ENCODE data around the gene ELMO1.
A peak's percentile ranks its signal among the peaks of the same experiment; 100 is the strongest.

ELMO1 gene

DNA sequence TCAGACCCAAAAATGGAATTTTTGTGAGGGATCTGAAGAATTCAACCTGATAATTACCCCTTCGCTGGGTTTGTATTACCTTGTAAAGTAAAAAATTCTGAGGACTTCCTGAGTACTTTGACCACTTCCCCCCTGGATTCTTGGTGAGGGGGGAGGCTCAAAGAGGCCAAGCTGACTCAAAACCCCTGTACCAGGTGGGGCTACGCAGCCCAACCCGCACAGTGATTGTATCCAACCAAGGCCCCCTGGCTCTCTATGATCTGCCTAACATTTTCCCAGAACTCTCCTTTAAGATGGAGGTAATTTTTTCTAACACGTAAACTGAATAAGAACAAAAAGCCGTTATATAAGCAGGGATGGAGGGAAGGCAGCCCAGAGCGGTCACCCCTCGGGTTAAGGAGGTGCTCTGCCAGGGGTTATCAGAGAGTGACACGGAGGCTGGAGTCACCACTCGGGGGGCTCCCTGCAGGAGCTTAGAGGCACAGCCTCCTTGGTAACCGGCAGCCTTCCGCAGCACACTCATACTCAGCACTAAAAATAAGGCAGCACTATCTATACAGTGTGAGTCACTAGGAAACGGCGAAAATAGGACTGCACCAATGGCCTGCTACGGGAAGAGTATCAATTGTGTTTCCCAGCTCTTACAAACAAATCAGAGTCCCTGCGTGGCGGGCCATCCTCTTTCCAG, 255.4 kb downstream of the ELMO1 start:
- Histone ChIP-seq H3K9me3 (ENCODE audit: control extremely low read depth in 1 of 5, control insufficient read depth in 4 of 5, insufficient read depth in 2 of 5, low read depth in 1 of 5, low read length in 4 of 5) (no peaks in the 10 kb centered on the region), H3K4me3 (ENCODE audit: control insufficient read depth in 1 of 7, extremely low read depth in 1 of 7, insufficient read depth in 4 of 7, low read depth in 2 of 7, low read length in 6 of 7) (no peak overlapping the region), H3K36me3 (ENCODE audit: control insufficient read depth in 4 of 4, insufficient read depth in 4 of 4, low read length in 3 of 4) (peaks cover 8 to 70% (median 50%) of the 10 kb centered on the region in 4 experiments), H3K27ac (ENCODE audit: insufficient read depth in 1 of 2, low read depth in 1 of 2, low read length in 2 of 2, poor library complexity in 1 of 2, severe bottlenecking in 2 of 2) (no peak overlapping the region), H3K27me3 (replicated peaks in 2 of 5; ENCODE audit: control insufficient read depth in 4 of 5, insufficient read depth in 5 of 5, low read length in 4 of 5) (no peaks in the 10 kb centered on the region), H3K4me1 (ENCODE audit: control extremely low read depth in 1 of 4, control insufficient read depth in 4 of 4, insufficient read depth in 4 of 4, low read length in 3 of 4) (peaks cover 0 to 17% (median 12%) of the 10 kb centered on the region in 4 experiments)
- peak in 2 of 3 donors; percentile 32 to 34 for DNase-seq
- WGBS (ENCODE audit: insufficient coverage), result 93% methylated on average over 12 of the region's 16 CpGs
- CTCF ChIA-PET, result interaction anchor here (1.4 kb wide), 2 partner anchors 11 kb away, joined by 4 to 6 read pairs; no protein-coding TSS in a partner anchor
- POLR2A ChIA-PET, result no interaction called here

DNA sequence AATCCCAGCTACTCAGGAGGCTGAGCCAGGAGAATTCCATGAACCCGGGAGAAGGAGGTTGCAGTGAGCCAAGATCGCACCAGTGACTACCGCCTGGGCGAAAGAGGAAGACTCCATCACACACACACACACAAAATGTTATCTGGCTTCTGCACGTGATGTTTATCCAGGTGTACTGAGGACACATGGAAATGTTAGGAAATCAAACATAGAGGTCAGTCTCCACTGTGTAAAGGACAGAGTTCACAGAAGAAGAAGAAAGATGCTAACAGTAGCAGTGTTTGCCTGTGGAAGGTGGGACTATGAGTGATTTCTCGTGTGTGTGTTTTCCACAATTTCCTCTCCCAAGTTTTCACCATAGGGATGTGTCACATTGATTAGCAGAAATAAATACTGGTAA, 256.9 kb downstream of the ELMO1 start:
- Histone ChIP-seq H3K4me3 (ENCODE audit: control insufficient read depth in 1 of 7, extremely low read depth in 1 of 7, insufficient read depth in 4 of 7, low read depth in 2 of 7, low read length in 6 of 7) (no peak overlapping the region), H3K27ac (ENCODE audit: insufficient read depth in 1 of 2, low read depth in 1 of 2, low read length in 2 of 2, poor library complexity in 1 of 2, severe bottlenecking in 2 of 2) (no peak overlapping the region), H3K27me3 (replicated peaks in 2 of 5; ENCODE audit: control insufficient read depth in 4 of 5, insufficient read depth in 5 of 5, low read length in 4 of 5) (no peaks in the 10 kb centered on the region), H3K9me3 (ENCODE audit: control extremely low read depth in 1 of 5, control insufficient read depth in 4 of 5, insufficient read depth in 2 of 5, low read depth in 1 of 5, low read length in 4 of 5) (peaks cover 0 to 1% (median 0%) of the 10 kb centered on the region in 5 experiments), H3K4me1 (ENCODE audit: control extremely low read depth in 1 of 4, control insufficient read depth in 4 of 4, insufficient read depth in 4 of 4, low read length in 3 of 4) (peaks cover 0 to 9% (median 7%) of the 10 kb centered on the region in 4 experiments), H3K36me3 (ENCODE audit: control insufficient read depth in 4 of 4, insufficient read depth in 4 of 4, low read length in 3 of 4) (peaks cover 19 to 69% (median 43%) of the 10 kb centered on the region in 4 experiments)
- POLR2A ChIA-PET, result no interaction called here
- CTCF ChIA-PET, result interaction anchor here (0.6 to 1.4 kb wide), 2 partner anchors 9 to 118 kb away, joined by 3 to 6 read pairs; no protein-coding TSS in a partner anchor
- WGBS (ENCODE audit: insufficient coverage), result 100% methylated on average over 3 of the region's 6 CpGs
- DNase-seq, result no peak

DNA sequence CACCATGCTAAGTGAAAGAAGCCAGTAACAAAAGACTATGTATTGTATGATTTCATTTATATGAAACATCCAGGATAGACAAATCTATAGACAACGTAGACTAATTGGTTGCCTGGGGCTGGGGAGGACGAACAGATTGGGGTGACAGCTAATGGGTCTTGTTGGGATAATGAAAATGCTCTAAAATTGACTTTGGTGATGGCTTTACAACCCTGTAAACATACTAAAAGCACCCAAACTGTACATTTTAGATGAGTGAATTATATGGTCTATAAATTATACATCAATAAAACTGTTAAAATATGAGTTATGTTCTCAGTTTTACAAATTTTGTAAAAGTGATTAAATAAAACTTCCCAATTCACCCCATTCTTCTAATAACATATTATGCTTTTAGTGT, 261.5 kb downstream of the ELMO1 start:
- peaks cover 0 to 1% (median 0%) of the 10 kb centered on the region in 5 experiments for H3K9me3 ChIP-seq (ENCODE audit: control extremely low read depth in 1 of 5, control insufficient read depth in 4 of 5, insufficient read depth in 2 of 5, low read depth in 1 of 5, low read length in 4 of 5)
- peaks cover 24 to 64% (median 31%) of the 10 kb centered on the region in 4 experiments for H3K36me3 ChIP-seq (ENCODE audit: control insufficient read depth in 4 of 4, insufficient read depth in 4 of 4, low read length in 3 of 4)
- WGBS (ENCODE audit: insufficient coverage), result no CpG with 5 or more reads among the region's 2 CpGs
- no peak for DNase-seq
- ChIA-PET POLR2A (no interaction called here), CTCF (interaction anchor here (1.0 to 4.8 kb wide), 2 partner anchors 9 to 13 kb away, joined by 4 to 30 read pairs; no protein-coding TSS in a partner anchor)
- H3K27me3 ChIP-seq (replicated peaks in 2 of 5; ENCODE audit: control insufficient read depth in 4 of 5, insufficient read depth in 5 of 5, low read length in 4 of 5), result no peaks in the 10 kb centered on the region
- peaks cover 0 to 12% (median 3%) of the 10 kb centered on the region in 4 experiments for H3K4me1 ChIP-seq (ENCODE audit: control extremely low read depth in 1 of 4, control insufficient read depth in 4 of 4, insufficient read depth in 4 of 4, low read length in 3 of 4)
- H3K27ac ChIP-seq (ENCODE audit: insufficient read depth in 1 of 2, low read depth in 1 of 2, low read length in 2 of 2, poor library complexity in 1 of 2, severe bottlenecking in 2 of 2), result no peak overlapping the region
- no peak overlapping the region for H3K4me3 ChIP-seq (ENCODE audit: control insufficient read depth in 1 of 7, extremely low read depth in 1 of 7, insufficient read depth in 4 of 7, low read depth in 2 of 7, low read length in 6 of 7)

DNA sequence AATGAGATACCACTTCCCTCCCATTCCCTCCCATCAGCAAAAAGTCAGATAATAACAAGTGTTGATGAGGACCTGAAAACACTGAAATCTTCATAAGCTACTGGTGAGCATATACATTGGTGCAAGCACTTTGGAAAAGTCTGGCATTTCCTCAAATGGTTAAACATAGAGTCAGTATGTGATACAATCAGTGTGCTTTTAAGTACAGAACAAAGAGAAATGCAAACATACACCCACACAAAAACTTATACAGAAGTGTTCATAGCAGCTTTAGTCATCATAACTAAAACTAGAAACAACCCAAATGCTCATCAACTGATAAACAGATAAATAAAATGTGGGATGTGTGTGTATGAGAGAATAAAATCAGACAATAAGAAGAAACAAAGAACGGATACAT, 261.9 kb downstream of the ELMO1 start:
- H3K27ac ChIP-seq (ENCODE audit: insufficient read depth in 1 of 2, low read depth in 1 of 2, low read length in 2 of 2, poor library complexity in 1 of 2, severe bottlenecking in 2 of 2), result no peak overlapping the region
- ChIA-PET POLR2A (no interaction called here), CTCF (interaction anchor here (1.0 to 4.8 kb wide), 2 partner anchors 9 to 13 kb away, joined by 4 to 30 read pairs; no protein-coding TSS in a partner anchor)
- DNase-seq, result no peak
- peaks cover 0 to 1% (median 0%) of the 10 kb centered on the region in 5 experiments for H3K9me3 ChIP-seq (ENCODE audit: control extremely low read depth in 1 of 5, control insufficient read depth in 4 of 5, insufficient read depth in 2 of 5, low read depth in 1 of 5, low read length in 4 of 5)
- H3K36me3 ChIP-seq (ENCODE audit: control insufficient read depth in 4 of 4, insufficient read depth in 4 of 4, low read length in 3 of 4), result peaks cover 24 to 60% (median 29%) of the 10 kb centered on the region in 4 experiments
- H3K27me3 ChIP-seq (replicated peaks in 2 of 5; ENCODE audit: control insufficient read depth in 4 of 5, insufficient read depth in 5 of 5, low read length in 4 of 5), result no peaks in the 10 kb centered on the region
- no peak overlapping the region for H3K4me3 ChIP-seq (ENCODE audit: control insufficient read depth in 1 of 7, extremely low read depth in 1 of 7, insufficient read depth in 4 of 7, low read depth in 2 of 7, low read length in 6 of 7)
- WGBS (ENCODE audit: insufficient coverage), result 80% methylated on average over 1 of the region's 1 CpG
- H3K4me1 ChIP-seq (ENCODE audit: control extremely low read depth in 1 of 4, control insufficient read depth in 4 of 4, insufficient read depth in 4 of 4, low read length in 3 of 4), result peaks cover 0 to 12% (median 4%) of the 10 kb centered on the region in 4 experiments

DNA sequence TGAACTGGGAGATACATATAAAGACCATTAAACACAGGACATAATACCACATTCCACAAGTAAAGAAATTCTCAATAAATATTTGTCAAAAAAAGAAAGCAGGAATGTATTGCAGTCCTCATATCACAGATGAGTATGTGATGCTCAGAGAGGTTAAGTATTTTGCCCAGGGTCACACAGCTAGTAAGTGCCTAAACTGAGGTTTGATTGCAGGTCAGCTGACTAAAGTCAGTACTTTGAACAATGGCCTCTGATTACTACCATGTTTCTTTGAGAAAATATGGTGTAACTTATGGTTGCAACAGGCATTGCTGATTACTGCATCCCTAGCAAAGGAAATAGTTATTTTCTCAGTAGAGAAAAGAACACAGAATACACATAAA, 267.1 kb downstream of the ELMO1 start:
- ChIA-PET CTCF (interaction anchor here (0.8 to 3.2 kb wide), 27 partner anchors 9 to 1196 kb away, joined by 3 to 42 read pairs (median 4); no protein-coding TSS in a partner anchor), POLR2A (interaction anchor here (0.6 to 1.4 kb wide), 3 partner anchors 380 to 694 kb away, joined by 3 to 5 read pairs (median 3); no protein-coding TSS in a partner anchor)
- peaks cover 0 to 12% (median 4%) of the 10 kb centered on the region in 4 experiments for H3K4me1 ChIP-seq (ENCODE audit: control extremely low read depth in 1 of 4, control insufficient read depth in 4 of 4, insufficient read depth in 4 of 4, low read length in 3 of 4)
- no peak for DNase-seq
- H3K4me3 ChIP-seq (ENCODE audit: control insufficient read depth in 1 of 7, extremely low read depth in 1 of 7, insufficient read depth in 4 of 7, low read depth in 2 of 7, low read length in 6 of 7), result no peak overlapping the region
- no peak overlapping the region for H3K27ac ChIP-seq (ENCODE audit: insufficient read depth in 1 of 2, low read depth in 1 of 2, low read length in 2 of 2, poor library complexity in 1 of 2, severe bottlenecking in 2 of 2)
- no peaks in the 10 kb centered on the region for H3K9me3 ChIP-seq (ENCODE audit: control extremely low read depth in 1 of 5, control insufficient read depth in 4 of 5, insufficient read depth in 2 of 5, low read depth in 1 of 5, low read length in 4 of 5)
- H3K36me3 ChIP-seq (ENCODE audit: control insufficient read depth in 4 of 4, insufficient read depth in 4 of 4, low read length in 3 of 4), result peaks cover 27 to 69% (median 43%) of the 10 kb centered on the region in 4 experiments
- no peaks in the 10 kb centered on the region for H3K27me3 ChIP-seq (replicated peaks in 2 of 5; ENCODE audit: control insufficient read depth in 4 of 5, insufficient read depth in 5 of 5, low read length in 4 of 5)

DNA sequence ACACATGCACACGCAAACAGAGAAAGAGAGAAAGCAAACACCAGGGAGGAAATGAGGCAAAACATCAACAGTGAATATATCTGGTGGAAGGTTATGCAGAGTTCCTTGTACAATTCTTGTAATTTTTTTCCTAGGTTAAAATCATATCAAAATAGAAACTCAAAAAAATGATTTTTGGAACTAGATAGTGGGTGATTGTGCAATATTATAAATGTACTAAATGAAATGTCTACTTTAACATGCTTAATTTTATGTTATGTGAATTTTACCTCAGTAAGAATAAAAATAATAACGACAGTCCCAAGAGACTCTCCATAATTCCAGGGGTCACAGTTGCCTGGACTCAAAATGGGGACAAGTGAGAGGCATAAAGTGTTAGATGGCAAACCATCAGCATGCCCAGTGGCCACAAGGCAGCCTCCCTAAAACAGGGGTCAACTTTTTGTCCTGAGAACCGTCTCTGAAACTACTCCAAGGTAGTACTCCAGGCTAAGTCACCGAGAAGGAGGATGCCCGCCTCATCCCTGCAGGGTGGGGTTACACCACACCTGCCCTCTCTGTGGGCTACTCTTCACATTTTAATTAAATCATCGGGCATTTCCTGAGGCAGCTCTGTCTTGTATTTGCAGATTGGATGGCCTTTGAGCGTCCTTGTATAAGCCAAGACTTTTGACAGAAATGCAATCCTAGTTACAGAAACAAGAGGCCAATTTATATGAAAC, 267.7 kb downstream of the ELMO1 start:
- no peaks in the 10 kb centered on the region for H3K27me3 ChIP-seq (replicated peaks in 2 of 5; ENCODE audit: control insufficient read depth in 4 of 5, insufficient read depth in 5 of 5, low read length in 4 of 5)
- H3K9me3 ChIP-seq (ENCODE audit: control extremely low read depth in 1 of 5, control insufficient read depth in 4 of 5, insufficient read depth in 2 of 5, low read depth in 1 of 5, low read length in 4 of 5), result no peaks in the 10 kb centered on the region
- ChIA-PET CTCF (interaction anchor here (1.1 to 3.2 kb wide), 13 partner anchors 16 to 1196 kb away, joined by 3 to 42 read pairs (median 4); no protein-coding TSS in a partner anchor), POLR2A (no interaction called here)
- H3K4me1 ChIP-seq (ENCODE audit: control extremely low read depth in 1 of 4, control insufficient read depth in 4 of 4, insufficient read depth in 4 of 4, low read length in 3 of 4), result peaks cover 0 to 12% (median 4%) of the 10 kb centered on the region in 4 experiments
- H3K4me3 ChIP-seq (ENCODE audit: control insufficient read depth in 1 of 7, extremely low read depth in 1 of 7, insufficient read depth in 4 of 7, low read depth in 2 of 7, low read length in 6 of 7), result no peak overlapping the region
- WGBS (ENCODE audit: insufficient coverage), result 73% methylated on average over 5 of the region's 7 CpGs
- no peak overlapping the region for H3K27ac ChIP-seq (ENCODE audit: insufficient read depth in 1 of 2, low read depth in 1 of 2, low read length in 2 of 2, poor library complexity in 1 of 2, severe bottlenecking in 2 of 2)
- peaks cover 26 to 69% (median 40%) of the 10 kb centered on the region in 4 experiments for H3K36me3 ChIP-seq (ENCODE audit: control insufficient read depth in 4 of 4, insufficient read depth in 4 of 4, low read length in 3 of 4)
- no peak for DNase-seq
